Putamen (tissue), 1 donor: Measurements from ENCODE around the gene MDH1.
"Not testable (repeated sequence)": the region's sequence is repeated elsewhere in the genome, so short reads cannot be mapped to it uniquely, and the experiment has no call there.

Experiments used
- DNase-seq: peaks from one replicate; pipeline ENCODE4 v3.0.0-alpha.2; 2016; ENCODE audit warnings: low spot score

MDH1 gene

DNA sequence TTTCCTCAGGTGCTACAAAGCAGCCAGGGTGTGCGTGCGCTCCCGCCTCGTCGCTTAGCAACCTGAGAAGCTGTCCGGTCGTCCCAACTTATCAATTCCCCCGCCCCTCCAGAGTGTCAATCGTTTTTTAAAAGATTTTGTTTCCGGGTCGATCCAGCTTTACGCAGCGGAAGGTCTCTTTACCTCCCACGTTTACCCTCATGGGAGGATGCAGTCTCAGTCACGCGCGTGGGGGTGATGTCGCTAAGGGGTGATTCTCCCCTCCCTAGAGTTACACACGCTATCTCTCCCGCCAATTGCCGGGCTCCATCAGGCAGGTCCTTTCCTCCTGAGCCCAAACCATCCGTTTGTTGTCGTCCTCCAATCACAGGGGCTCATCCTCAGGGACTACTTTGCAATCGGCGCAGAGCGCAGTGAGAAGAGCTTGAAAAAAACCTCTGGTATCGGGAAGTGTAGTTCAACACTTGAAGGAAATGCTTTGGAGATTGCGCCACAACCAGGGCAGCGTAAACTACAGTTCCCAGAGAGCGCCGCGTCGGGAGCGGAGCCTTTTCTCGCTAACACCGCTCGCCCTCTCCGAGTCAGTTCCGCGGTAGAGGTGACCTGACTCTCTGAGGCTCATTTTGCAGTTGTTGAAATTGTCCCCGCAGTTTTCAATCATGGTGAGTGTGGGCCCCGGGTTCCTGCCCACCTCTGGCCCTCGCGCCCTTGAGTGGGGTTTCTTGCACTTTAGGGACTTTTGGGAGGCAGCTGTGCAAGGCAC is at the start of gene MDH1, which contains the start of gene WDPCP:
TSS of gene MDH1 (plus strand) at position 579 of the 763 bp plus-strand sequence. CDS start at position 660, 81 bp downstream.
TSS of gene WDPCP (minus strand) at position 93 of the 763 bp plus-strand sequence. CDS start 206 bp downstream, outside the sequence.
- peak; percentile 99 for DNase-seq

DNA sequence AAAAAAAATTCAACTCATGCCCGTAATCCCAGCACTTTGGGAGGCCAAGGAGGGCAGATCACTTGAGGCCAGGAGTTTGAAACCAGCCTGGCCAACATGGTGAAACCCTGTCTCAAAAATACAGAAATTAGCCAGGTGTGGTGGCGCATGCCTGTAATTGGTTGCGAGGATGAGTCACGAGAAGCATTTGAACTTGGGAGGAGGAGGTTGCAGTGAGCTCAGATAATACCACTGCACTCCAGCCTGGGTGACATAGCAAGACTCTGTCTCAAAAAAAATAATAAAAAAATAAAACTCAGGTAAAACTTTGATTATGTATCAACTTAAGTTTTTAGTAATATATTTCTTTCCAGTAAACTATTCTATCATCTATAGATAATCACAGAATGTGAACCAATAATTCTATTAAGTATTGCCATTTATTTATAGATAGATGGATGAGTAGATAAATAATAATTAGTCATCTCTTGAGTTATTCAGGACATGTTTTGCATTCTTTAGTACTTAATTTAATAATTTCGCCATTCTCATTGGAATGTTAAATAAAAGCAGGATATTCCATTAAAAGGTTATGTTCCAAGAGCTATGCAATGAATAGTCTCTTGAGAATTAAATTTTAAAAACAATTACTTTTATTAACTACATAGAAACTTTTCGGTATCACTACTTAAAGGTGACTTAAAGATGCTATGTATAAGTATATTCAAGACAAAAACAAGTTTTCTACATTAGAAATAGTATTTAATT is 49.2 kb upstream of the MDH1 start:
- no peak for DNase-seq

DNA sequence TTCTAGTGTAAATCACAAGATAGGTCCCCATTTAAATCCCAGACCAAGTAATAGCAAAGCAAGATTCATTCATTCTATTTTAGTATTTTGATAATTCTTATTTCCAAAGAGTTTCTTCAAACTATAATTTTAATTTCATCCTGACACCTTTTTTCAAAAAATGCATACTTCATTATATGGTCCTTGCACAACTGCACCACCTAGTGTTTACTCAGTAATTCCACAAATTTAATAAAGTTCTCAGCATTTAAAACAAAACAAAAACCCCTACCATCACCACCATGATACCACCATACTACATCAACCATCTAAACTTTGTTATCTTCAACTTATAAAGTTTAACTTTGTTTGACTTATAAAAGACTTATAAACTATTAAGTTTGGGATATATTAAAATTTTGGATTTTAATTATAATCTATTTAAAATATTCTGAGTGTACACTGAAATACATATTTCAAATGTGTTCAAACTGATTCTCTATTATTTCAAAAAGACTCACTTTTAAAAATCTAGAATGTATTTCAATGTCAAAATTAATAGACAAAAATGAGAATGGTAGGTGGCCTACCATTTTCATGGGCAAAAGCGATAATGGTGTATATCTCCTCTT is 44.6 kb upstream of the MDH1 start:
- no peak for DNase-seq

DNA sequence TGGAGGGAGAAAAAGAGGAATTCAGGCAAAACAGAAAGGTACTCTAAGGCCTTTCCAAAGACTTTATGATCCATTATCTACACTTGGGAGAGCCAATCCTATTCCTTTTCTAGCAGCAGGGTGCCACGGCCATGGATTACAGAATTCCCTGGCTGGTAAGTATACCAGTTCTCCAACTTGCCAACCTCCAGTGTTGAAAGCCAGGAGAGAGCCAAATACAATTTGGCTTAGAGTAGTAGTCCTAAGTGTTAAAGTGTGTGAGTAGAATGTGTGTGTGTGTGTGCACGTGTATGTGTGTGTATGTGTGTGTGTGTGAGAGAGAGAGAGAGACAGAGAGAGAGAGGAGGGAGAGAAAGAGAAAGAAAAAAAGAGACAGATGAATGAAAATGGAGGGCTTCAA is 43.7 kb upstream of the MDH1 start:
- DNase-seq: no peak

DNA sequence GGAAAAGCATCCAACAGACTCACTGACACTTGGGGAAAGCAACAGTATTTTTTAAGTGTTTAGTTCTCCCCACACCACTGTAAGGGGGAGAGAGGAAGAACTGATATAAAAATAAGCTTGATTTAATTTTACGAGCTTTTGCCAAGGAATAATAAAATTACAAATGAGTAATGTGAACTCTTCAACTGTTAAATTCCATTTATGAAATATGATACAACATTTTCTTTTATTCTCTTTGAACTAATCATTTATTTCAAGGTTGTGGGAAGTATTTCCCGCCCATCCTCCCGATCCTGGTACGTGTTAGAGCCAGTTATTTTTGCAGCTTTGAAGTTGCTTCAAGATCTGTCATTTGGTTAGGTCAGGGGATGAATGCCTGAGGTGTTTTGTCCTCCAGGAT is 35.7 kb upstream of the MDH1 start:
- DNase-seq: no peak

DNA sequence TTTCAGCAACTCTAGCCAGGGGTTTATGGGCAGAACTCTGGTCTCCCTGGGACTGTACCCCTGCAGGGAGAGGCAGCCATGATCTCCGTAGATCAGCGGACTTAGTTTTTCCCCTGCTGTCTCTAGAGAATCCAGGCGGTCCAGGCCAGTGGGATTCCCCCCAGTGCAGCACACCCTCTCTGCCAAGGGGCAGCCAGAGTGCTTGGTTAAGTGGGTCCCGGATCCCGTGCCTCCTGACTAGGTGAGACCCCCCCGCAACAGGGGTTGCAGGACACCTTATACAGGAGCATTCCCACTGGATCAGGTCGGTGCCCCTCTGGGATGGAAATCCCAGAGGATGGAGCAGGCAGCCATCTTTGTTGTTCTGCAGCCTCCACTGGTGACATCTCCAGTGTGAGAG is 33.5 kb upstream of the MDH1 start:
- no peak for DNase-seq

DNA sequence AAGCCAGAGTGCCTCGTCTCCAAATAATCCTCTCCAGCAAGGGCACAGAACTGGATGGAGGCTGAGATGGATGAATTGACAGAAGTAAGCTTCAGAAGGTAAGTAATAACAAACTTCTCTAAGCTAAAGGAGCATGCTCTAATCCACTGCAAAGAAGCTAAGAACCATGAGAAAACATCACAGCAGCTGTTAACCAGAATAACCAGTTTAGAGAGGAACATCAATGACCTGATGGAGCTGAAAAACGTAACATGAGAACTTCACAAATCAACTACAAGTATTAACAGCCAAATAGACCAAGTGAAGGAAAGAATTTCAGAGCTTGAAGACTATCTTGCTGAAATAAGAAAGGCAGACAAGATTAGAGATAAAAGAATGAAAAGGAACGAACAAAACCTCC is 32.8 kb upstream of the MDH1 start:
- no peak for DNase-seq

DNA sequence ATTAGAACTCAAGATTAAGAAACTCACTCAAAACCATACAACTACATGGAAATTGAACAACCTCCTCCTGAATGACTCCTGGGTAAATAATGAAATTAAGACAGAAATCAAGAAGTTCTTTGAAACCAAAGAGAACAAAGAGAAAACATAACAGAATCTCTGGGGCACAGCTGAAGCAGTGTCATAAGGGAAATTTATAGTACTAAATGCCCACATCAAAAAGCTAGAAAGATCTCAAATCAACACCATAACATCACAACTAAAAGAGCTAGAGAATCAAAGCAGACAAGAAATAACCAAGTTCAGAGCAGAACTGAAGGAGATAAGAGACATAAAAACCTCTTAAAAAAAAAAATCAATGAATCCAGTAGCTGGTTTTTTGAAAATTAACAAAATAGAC is 30.9 kb upstream of the MDH1 start:
- not testable (repeated sequence) for DNase-seq

DNA sequence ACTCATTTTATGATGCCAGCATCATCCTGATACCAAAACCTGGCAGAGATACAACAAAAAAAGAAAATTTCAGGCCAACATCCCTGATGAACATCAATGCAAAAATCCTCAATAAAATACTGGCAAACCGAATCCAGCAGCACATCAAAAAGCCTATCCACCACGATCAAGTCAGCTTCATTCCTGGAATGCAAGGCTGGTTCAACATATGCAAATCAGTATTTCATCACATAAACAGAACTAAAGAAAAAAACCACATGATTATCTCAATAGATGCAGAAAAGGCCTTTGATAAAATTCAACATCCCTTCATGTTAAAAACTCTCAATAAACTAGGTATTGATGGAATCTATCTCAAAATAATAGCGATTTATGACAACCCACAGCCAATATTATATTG is 29.8 kb upstream of the MDH1 start:
- not testable (repeated sequence) for DNase-seq

DNA sequence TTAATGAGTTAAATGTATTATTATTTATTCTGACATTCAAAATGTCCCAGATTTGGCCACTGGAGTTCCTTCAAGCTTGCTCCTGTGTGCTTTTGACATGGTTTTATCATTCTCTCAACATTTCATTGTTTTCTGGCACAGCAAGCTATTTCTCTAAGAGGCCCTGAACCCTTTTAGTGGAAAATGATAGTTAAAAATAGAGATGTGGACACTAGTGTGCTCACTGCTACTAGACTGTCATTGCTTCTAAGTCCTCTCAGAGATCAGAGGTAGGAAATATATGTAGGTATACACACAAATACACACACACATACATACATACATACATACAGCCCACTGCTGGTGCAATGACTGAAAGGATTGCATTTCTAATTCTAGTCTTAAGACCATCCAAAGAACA is 26.0 kb upstream of the MDH1 start:
- DNase-seq: no peak

DNA sequence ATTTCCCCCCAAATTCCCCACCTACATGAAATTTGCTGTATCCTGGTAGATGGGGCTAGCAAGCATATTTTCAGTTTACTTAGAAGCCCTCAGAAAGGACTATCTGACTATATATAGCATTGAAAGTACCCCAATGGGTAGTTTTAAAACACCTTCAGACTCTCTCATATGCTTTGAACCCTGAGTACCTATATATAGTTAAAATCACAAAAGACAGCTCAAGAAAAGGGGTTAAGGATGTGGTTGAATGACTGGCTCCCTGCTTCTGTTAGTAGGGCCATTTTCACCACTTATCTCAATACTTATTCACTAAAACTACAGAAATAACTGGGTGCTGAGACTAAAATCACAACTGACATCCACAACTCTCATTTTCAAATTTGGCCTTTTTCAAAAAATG is 19.0 kb upstream of the MDH1 start:
- no peak for DNase-seq

DNA sequence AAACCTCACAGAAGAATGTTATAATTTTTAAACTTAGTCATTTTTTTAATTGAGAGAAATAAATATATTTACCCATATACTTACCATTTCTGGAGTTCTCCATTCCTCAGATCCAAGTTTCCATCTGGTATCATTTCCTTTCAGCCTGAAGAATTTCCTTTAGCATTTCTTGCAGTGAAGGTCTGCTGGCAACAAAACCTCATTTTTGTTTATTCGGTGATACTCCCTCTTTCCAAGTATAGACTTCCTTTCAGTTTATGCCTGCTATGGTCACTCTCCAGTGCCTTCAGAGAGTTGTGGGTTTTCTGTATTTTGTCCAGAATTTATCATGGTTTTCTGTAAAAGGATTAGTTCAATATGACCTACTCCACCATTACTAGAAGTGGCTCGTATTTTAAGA is 17.5 kb upstream of the MDH1 start:
- DNase-seq: no peak

DNA sequence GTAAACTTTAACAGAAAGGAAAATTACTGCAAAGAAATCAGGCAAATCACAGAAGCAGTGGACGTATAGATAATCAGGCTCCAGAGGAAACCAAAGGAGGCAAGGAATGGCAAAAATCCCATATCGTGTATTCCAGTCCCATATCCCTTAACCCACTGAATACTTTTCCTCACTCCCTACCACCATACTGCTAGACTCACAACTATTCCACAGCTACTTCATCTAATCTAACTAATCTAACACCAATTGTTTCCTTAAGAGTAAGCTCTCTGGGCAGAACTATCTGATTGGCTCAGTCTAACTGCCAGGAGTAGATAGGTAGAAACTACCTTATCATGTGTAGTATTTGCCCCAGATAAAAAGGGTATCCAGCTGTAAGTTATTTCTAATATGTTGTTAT is 16.8 kb upstream of the MDH1 start:
- no peak for DNase-seq

DNA sequence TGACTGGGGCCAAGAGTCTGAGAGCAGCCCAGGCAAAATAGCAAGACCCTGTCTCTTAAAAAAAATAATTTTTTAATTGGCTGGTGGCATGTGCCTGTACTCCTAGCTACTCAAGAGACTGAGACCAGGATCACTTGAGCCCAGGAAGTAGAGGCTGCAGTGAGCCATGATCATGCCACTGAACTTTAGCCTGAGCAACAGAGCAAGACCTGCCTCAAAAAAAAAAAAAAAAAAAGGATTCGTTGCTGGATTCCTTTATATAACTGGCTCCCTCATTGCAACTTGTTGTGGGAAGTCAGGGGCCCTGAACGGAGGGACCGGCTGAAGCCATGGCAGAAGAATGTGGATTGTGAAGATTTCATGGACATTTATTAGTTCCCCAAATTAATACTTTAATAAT is 15.7 kb upstream of the MDH1 start:
- DNase-seq: not testable (repeated sequence)

DNA sequence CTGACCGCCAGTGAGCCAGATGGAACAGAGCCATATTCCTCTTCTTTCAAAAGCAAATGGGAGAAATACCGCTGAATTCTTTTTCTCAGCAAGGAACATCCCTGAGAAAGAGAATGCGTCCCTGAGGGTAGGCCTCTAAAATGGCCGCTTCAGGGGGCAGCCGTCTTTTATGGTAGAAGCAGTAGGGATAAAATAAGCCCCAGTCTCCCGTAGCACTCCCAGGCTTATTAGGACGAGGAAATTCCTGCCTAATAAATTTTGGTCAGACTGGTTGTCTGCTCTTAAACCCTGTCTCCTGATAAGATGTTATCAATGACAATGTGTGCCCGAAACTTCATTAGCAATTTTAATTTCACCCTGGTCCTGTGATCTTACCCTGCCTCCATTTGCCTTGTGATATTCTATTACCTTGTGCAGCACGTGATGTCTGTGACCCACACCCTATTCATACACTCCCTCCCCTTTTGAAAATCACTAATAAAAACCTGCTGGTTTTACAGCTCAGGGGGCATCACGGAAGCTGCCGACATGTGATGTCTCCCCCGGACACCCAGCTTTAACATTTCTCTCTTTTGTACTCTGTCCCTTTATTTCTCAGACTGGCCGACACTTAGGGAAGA is 14.9 kb upstream of the MDH1 start:
- DNase-seq: not testable (repeated sequence)

DNA sequence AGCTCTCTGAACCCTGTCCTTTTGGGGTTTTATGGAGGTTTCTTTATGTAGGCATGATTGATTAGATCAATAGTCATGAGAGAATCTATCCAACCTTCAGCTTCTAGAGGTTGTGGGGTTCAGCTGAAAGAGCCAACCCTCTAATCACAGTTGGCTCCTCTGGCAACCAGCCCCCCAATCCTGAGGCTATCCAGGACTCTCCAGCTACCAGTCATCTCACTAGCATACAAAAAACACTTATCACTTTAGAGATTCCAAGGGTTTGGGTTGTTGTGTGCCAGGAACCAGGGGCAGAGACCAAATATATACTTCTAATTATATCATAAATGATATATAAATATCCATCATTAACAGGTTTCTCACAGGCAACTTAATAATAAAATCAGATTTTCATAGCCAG is 12.2 kb upstream of the MDH1 start:
- no peak for DNase-seq

DNA sequence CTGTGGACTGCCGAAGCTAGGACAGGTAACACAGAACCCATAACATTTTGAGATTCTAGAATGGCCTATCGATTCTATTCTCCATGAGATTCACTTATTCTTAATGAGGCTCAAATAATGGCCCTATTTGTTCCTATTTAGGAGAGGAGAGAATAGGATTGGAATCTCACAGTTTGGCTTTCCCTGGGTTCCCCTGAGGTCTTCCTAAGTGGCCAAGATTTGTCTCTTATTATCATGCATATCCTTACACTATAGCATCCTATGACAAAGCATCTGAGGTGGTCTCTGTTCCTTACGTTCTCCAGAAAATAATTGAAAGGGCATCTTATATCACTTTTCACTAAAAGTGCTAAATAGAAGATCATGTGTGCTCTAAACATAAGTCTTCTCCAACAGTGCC is 10.0 kb upstream of the MDH1 start:
- no peak for DNase-seq

DNA sequence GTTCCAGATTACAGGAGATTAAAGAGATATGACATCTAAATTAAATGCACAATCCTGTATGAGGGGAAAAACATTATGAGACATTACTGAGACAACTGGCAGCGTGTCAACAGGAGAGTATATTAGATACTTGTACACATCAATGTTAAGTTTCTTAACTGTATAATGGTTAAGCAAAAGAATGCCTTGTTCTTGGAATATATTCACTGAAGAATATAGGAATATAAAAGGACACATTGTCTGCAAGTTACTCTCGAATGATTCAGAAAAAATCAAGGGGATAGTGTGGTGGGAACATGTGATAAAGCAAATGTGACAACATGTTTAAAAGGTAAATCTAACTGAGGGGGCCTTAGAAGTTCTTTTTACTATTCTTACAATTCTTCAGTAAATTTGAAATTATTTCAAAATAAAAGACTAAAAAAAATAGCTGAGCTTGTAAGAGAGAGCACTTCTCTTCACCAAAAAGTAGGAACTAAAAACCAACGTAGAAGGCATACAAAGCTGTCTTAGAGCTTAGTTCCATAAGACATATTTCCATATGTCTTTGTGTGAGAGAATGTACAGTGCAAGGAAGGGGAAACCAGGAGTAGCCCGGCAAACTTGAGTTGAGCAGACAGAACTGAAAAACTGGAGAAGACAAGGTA is 8.0 kb upstream of the MDH1 start:
- no peak for DNase-seq

DNA sequence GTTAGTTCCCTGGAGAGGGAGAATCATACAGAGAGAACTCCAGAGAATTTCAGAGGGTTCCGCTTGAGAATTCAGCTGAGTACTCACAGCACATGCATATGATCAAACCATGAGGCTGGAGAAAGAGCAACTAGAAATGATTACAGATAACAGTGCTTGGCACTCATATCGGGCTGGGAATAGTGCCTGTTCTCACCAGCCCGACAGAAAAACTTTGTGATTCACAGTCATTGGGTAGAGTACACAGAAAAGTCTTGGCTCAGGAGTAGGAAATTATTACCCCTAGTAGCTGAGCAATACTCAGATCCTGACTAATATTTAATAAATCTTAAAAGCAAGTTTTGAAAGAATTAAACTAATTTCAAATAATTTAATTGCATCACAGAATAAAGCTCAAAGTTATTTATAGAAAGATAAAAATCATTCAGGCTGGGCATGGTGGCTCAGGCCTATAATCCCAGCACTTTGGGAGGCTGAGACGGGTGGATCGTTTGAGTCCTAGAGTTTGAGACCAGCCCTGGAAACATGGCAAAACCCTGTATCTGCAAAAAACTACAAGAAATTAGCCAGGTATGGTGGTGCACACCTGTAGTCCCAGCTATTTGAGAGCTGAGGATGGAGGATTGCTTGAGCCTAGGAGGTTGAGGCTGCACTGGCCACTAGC is 7.3 kb upstream of the MDH1 start:
- peak; percentile 26 for DNase-seq

DNA sequence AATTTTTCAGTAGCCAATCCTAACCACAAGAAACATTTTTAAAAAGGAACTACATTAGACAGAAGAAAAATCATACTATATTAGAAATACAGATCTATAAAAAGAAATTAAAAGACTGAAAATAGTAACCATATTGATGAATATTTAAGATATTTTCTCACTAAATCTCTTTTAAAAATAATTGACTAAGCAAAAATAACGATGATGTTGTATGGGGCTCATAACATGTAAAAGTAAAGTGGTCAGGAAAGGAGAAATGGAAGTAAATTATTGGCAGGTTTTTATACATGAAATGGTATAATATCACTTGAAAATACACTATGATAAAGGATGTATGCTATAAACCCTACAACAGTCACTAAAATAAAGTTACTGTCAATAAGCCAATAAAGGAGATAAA is 5.9 kb upstream of the MDH1 start:
- DNase-seq: no peak

DNA sequence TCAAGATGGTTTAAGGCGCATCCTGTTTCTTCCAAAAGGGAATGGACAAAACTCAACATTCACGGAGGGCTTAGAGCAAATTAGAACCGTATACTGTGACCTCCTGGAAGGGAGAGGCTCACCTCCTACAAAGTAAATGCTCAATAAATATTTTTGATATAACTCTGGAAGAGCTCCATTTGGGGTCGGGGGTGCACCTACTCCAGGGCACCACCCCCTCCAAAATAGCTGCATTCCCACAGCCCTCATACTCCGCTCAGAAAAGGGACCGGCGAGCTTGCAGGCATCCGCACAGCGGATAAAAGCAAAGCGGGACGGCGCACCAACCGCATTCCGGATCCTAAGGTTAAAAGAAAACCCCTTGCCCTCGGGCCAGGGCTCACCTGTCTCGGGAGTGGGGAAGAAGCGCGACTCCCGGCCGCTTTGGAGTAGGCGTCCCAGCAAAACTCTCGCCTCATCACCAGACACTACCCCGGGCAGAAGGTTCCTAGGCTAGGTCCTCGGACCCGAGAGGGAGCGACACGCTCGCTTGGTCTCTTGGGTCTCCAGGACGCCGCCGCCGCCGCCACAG is 864 bp upstream of the MDH1 start:
- DNase-seq: no peak
